ENCODE measurements around the gene ZACN. TPM values are rescaled to one million over a fixed set of nuclear protein-coding genes. Genes with fewer than 3 reads are reported as not detected.

Gene ZACN
- total RNA-seq, 1 experiment from 2014 or later = not detected

DNA sequence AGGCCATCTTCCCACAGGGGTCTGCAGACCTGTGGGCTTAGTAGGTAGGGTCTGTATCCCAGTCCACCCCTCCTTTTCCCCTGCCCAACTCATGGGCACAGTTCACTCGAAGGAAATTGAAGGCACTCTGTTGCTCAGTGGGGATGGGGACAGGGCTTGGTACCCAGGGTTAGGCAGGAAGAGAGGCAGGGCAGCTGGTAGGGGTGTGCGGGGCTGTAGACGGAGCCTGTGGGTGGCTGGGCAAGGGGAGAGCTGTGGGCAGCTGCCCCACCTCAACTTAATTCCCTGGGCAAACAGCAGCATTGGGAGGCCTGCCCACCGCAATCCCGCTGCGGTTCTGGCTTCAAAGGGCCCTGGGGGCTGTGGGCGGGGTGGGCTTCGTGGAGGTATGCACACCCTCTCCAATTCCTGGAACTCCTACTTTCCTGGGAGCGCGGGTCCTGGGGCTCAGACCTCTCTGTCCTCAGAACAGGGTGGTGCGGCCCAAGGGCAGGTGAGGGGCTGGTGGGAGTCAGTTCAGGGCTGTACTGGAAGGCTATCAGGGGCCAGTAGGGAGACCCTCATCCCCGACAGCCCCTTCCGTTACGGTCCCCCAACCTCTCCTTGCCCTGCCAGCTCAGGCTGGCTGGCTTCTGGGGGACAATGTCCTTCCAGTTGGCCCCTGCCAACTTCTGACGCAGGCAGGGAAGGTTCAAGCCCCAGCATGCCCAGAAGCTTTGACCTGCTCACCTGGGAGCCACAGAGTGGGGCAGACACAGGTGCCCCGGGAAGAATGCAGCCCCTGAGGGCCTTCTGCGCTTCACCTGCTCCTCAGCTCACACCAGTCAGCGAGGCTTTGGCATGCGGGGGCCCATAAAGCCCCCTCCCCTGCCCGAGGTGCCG lies 53.0 kb downstream of the ZACN start:
- Histone ChIP-seq H3K4me3 (no peak overlapping the region), H3K27me3 (no peaks in the 10 kb centered on the region), H3K9me3 (no peaks in the 10 kb centered on the region), H3K36me3 (no peaks in the 10 kb centered on the region)
- no peak for DNase-seq

Other genes starting within 250 kb of the ZACN start
- gene UNC13D, start 234.8 kb upstream of the ZACN start, total RNA-seq (2014; rRNA removed; shearing (Covaris generic); ENCODE audit: low replicate concordance) = 0.20 and 0.23 TPM in 2 replicates
- 6.6 and 7.9 TPM in 2 replicates for gene WBP2, start 223.8 kb upstream of the ZACN start, total RNA-seq (2014; rRNA removed; shearing (Covaris generic); ENCODE audit: low replicate concordance)
- gene TRIM47, start 200.6 kb upstream of the ZACN start, total RNA-seq (2014; rRNA removed; shearing (Covaris generic); ENCODE audit: low replicate concordance) = 40.4 and 54.2 TPM in 2 replicates
- 27.6 and 49.4 TPM in 2 replicates for gene TRIM65, start 182.2 kb upstream of the ZACN start, total RNA-seq (2014; rRNA removed; shearing (Covaris generic); ENCODE audit: low replicate concordance)
- gene MRPL38, start 174.3 kb upstream of the ZACN start, total RNA-seq (2014; rRNA removed; shearing (Covaris generic); ENCODE audit: low replicate concordance) = 75.8 and 100 TPM in 2 replicates
- gene FBF1, start 138.1 kb upstream of the ZACN start, total RNA-seq (2014; rRNA removed; shearing (Covaris generic); ENCODE audit: low replicate concordance) = 13.4 and 15.2 TPM in 2 replicates
- 24.5 and 26.9 TPM in 2 replicates for gene ACOX1, start 100.0 kb upstream of the ZACN start, total RNA-seq (2014; rRNA removed; shearing (Covaris generic); ENCODE audit: low replicate concordance)
- gene TEN1, start 99.9 kb upstream of the ZACN start, total RNA-seq (2014; rRNA removed; shearing (Covaris generic); ENCODE audit: low replicate concordance) = 23.2 and 23.9 TPM in 2 replicates
- gene CDK3, start 78.3 kb upstream of the ZACN start, total RNA-seq (2014; rRNA removed; shearing (Covaris generic); ENCODE audit: low replicate concordance) = 1.3 and 6.4 TPM in 2 replicates
- not detected in 2 replicates for gene EVPL, start 51.9 kb upstream of the ZACN start, total RNA-seq (2014; rRNA removed; shearing (Covaris generic); ENCODE audit: low replicate concordance)
- gene SRP68, start 6.7 kb upstream of the ZACN start, total RNA-seq (2014; rRNA removed; shearing (Covaris generic); ENCODE audit: low replicate concordance) = 70.0 and 99.9 TPM in 2 replicates
- gene GALR2, start 4.4 kb upstream of the ZACN start, total RNA-seq (2014; rRNA removed; shearing (Covaris generic); ENCODE audit: low replicate concordance) = not detected in 2 replicates
- 54.5 and 81.8 TPM in 2 replicates for gene EXOC7, start 24.6 kb downstream of the ZACN start, total RNA-seq (2014; rRNA removed; shearing (Covaris generic); ENCODE audit: low replicate concordance)
- gene FOXJ1, start 62.1 kb downstream of the ZACN start, total RNA-seq (2014; rRNA removed; shearing (Covaris generic); ENCODE audit: low replicate concordance) = not detected in 2 replicates
- gene RNF157, start 161.3 kb downstream of the ZACN start, total RNA-seq (2014; rRNA removed; shearing (Covaris generic); ENCODE audit: low replicate concordance) = 0.40 and 0.94 TPM in 2 replicates
- gene UBALD2, start 186.2 kb downstream of the ZACN start, total RNA-seq (2014; rRNA removed; shearing (Covaris generic); ENCODE audit: low replicate concordance) = 1.2 and 7.0 TPM in 2 replicates
- gene QRICH2, start 229.1 kb downstream of the ZACN start, total RNA-seq (2014; rRNA removed; shearing (Covaris generic); ENCODE audit: low replicate concordance) = 0.92 and 3.4 TPM in 2 replicates